Lung (tissue), 12 donors: Measurements from ENCODE around the gene CH25H. TPM values are rescaled to one million over a fixed set of nuclear protein-coding genes. Genes with fewer than 3 reads are reported as not detected.

Source experiments
- ATAC-seq: fragments of 200-7000 bp; cut with Tn5 transposase; one replicate; pipeline ENCODE4 v1.9.1; 2020; ENCODE audit warnings: moderate number of reproducible peaks; ENCODE audit not compliant: insufficient read depth, low FRiP score
- DNase-seq, 3 donors: peaks; one replicate each; pipeline ENCODE4 v3.0.0-alpha.2; 2013 to 2017
- H3K27ac ChIP-seq, 2 donors: one replicate each; pipeline ENCODE4 v1.5.1; 2013; ENCODE audit warnings: mild to moderate bottlenecking in 2 of 2, moderate library complexity in 2 of 2, control low read depth in 1 of 2, inconsistent platforms in 1 of 2, low read depth in 1 of 2, low read length in 1 of 2
- H3K27me3 ChIP-seq, 3 donors: one replicate each; pipeline ENCODE4 v1.5.1; 2013; ENCODE audit warnings: low read length in 2 of 3; ENCODE audit not compliant: control insufficient read depth in 3 of 3, insufficient read depth in 3 of 3
- H3K36me3 ChIP-seq, 4 donors: one replicate each; pipeline ENCODE4 v1.5.1; 2013; ENCODE audit warnings: low read length in 4 of 4, mild to moderate bottlenecking in 1 of 4, moderate library complexity in 1 of 4; ENCODE audit not compliant: control insufficient read depth in 4 of 4, insufficient read depth in 4 of 4
- H3K4me1 ChIP-seq, 5 donors: one replicate each; pipeline ENCODE4 v1.5.1; 2013; ENCODE audit warnings: low read length in 5 of 5, mild to moderate bottlenecking in 2 of 5, moderate library complexity in 1 of 5; ENCODE audit not compliant: control insufficient read depth in 5 of 5, insufficient read depth in 5 of 5
- H3K4me3 ChIP-seq: one replicate; pipeline ENCODE4 v1.5.1; 2013; ENCODE audit warnings: mild to moderate bottlenecking, control low read depth, moderate library complexity
- H3K9ac ChIP-seq, 2 donors: one replicate each; pipeline ENCODE4 v1.5.1; 2013; ENCODE audit warnings: low read length in 2 of 2, control low read depth in 1 of 2; ENCODE audit not compliant: insufficient read depth in 1 of 2
- H3K9me3 ChIP-seq, 4 donors: one replicate each; pipeline ENCODE4 v1.5.1; 2013; ENCODE audit warnings: low read length in 3 of 4, mild to moderate bottlenecking in 1 of 4, moderate library complexity in 1 of 4; ENCODE audit not compliant: control insufficient read depth in 4 of 4, insufficient read depth in 3 of 4
- CTCF ChIP-seq: IDR thresholded peaks from 2 replicates; pipeline ENCODE4 v1.5.1; 2012; ENCODE audit warnings: mild to moderate bottlenecking; ENCODE audit errors: control extremely low read depth, extremely low read depth
- WGBS, 2 donors: extraction: QIAGEN DNeasy Blood & Tissue Kit; methylation state at CpG; one replicate each; pipeline ENCODE4 v1.1.7; 2013; 5-methylcytosine and 5-hydroxymethylcytosine counted together
- polyA plus RNA-seq, 2 donors: library from polyadenylated mRNA; stranded (reverse); fragments of 200-250 nt; gene quantifications; one replicate each; pipeline ENCODE4 v1.2.1, GENCODE V29; 2013
- total RNA-seq, 2 donors: library from RNA; depleted of rRNA in 1 of 2; stranded (reverse); fragments of >200 nt in 1 of 2; gene quantifications; one replicate each; pipeline ENCODE4 v1.2.1, GENCODE V29; 2014 to 2021
- donor health status: control.
- donor health status: control.
- donor health status: Bipolar disorder and iron deficiency.
- donor health status: healthy.
- donor health status: DM: yes; HTN: yes; CAD: no.

CH25H gene
- total and polyA plus RNA-seq, 4 donors = 1.2 to 25.2 (median 3.7) TPM

- Histone ChIP-seq H3K4me3 (no peak overlapping the region), H3K4me1 (peaks cover 0 to 6% (median 4%) of the 10 kb centered on the region in 5 donors), H3K27me3 (no peaks in the 10 kb centered on the region), H3K9ac (peak overlapping the region in 1 of 2 donors; percentile 23), H3K27ac (no peak overlapping the region), H3K9me3 (no peaks in the 10 kb centered on the region), H3K36me3 (peaks cover 0 to 12% (median 4%) of the 10 kb centered on the region in 4 donors)
- peak; percentile 61 for TF ChIP-seq CTCF
- WGBS, 2 donors = 14 to 19% methylated on average over 6 of the region's 6 CpGs
- ATAC-seq = no peak
- peak; percentile 68 to 86 (median 83) for DNase-seq
Measured at GRCh38 chr10:89217057-89217990, 10.2 kb upstream of the CH25H start.

GRCh38 chr10:89216056-89216455, 8.9 kb upstream of the CH25H start:
- H3K4me1 ChIP-seq = peaks cover 0 to 6% (median 4%) of the 10 kb centered on the region in 5 donors
- peaks cover 0 to 12% (median 4%) of the 10 kb centered on the region in 4 donors for H3K36me3 ChIP-seq
- H3K4me3 ChIP-seq = no peak overlapping the region
- H3K9me3 ChIP-seq = no peaks in the 10 kb centered on the region
- DNase-seq (no peak), ATAC-seq (no peak)
- WGBS, 2 donors = 97 to 99% methylated on average over 2 of the region's 2 CpGs
- H3K27me3 ChIP-seq = no peaks in the 10 kb centered on the region
- H3K9ac ChIP-seq = no peak overlapping the region
- H3K27ac ChIP-seq = no peak overlapping the region
- TF ChIP-seq CTCF = no peak

GRCh38 chr10:89215511-89215910, 8.4 kb upstream of the CH25H start:
- no peak for TF ChIP-seq CTCF
- H3K4me3 ChIP-seq = no peak overlapping the region
- H3K36me3 ChIP-seq = peaks cover 0 to 11% (median 4%) of the 10 kb centered on the region in 4 donors
- H3K27me3 ChIP-seq = peaks cover 0 to 5% (median 0%) of the 10 kb centered on the region in 3 donors
- H3K9ac ChIP-seq = no peak overlapping the region
- no peak overlapping the region for H3K27ac ChIP-seq
- DNase-seq (no peak), ATAC-seq (no peak)
- peaks cover 0 to 6% (median 4%) of the 10 kb centered on the region in 5 donors for H3K4me1 ChIP-seq
- WGBS, 2 donors = 83 to 97% methylated on average over 1 of the region's 1 CpG
- no peaks in the 10 kb centered on the region for H3K9me3 ChIP-seq
